Pancreas (tissue), 10 donors: Measurements from ENCODE around the gene SIGLEC11. TPM values are rescaled to one million over a fixed set of nuclear protein-coding genes. Genes with fewer than 3 reads are reported as not detected.

ENCODE experiments used
- ATAC-seq, 4 donors: fragments of 200-7000 bp; cut with Tn5 transposase; one replicate each; pipeline versions ENCODE4 v1.8.0 to v1.9.1; 2020; ENCODE audit warnings: mild to moderate bottlenecking in 4 of 4, moderate library complexity in 4 of 4
- DNase-seq, 6 donors: peaks; one replicate each; pipeline ENCODE4 v3.0.0-alpha.2; 2020
- FAIRE-seq: peaks from 2 replicates; lab custom pipeline; 2012; peaks lifted over from hg19 to GRCh38; lab: Jason Lieb, UNC
- H3K27ac ChIP-seq, 4 donors: fragments of 200-600 bp; sonication (generic); 1 replicate in 3 of 4; 2 replicates in 1 of 4; pipeline versions ENCODE4 v1.5.0 to v1.8.0; 2020
- H3K27me3 ChIP-seq, 4 donors: fragments of 200-600 bp; one replicate each; pipeline ENCODE4 v1.8.0; 2021
- H3K36me3 ChIP-seq, 3 donors: fragments of 200-600 bp; sonication (generic) in 1 of 3; one replicate each; pipeline versions ENCODE4 v1.5.0 to v1.8.0; 2020 to 2021
- H3K4me1 ChIP-seq, 3 donors: fragments of 200-600 bp; one replicate each; pipeline ENCODE4 v1.8.0; 2021
- H3K4me3 ChIP-seq, 4 donors: fragments of 200-600 bp; sonication (generic) in 2 of 4; one replicate each; pipeline versions ENCODE4 v1.5.0 to v1.8.0; 2020 to 2021
- H3K9me3 ChIP-seq, 4 donors: fragments of 200-600 bp; one replicate each; pipeline ENCODE4 v1.8.0; 2021
- CTCF ChIP-seq, 4 donors: fragments of 200-600 bp; sonication (generic) in 3 of 4; IDR thresholded peaks; one replicate each; pipeline versions ENCODE4 v1.5.0 to v1.8.0; 2021; ENCODE audit warnings: antibody characterized with exemption in 4 of 4
- WGBS, 2 donors: extraction: QIAGEN DNeasy Blood & Tissue Kit; methylation state at CpG; one replicate each; pipeline ENCODE4 v1.1.7; 2013; 5-methylcytosine and 5-hydroxymethylcytosine counted together
- intact Hi-C, 3 donors: fragments of 100-400 bp; cut with DNase I; formaldehyde crosslinking; loops; one replicate each; pipeline versions ENCODE4 v1.11.1 to v1.14.2; 2022
- polyA plus RNA-seq, 2 donors: library from polyadenylated mRNA; stranded (reverse); fragments of 200-250 nt; gene quantifications; one replicate each; pipeline ENCODE4 v1.2.3, GENCODE V29; 2013
- total RNA-seq, 6 donors: library from RNA; stranded (reverse); fragmentation: NEBNext Ultra II Directional in 4 of 6; extraction: Animal tissue kit (Norgen Biotek cat#: 25700) in 4 of 6; gene quantifications; one replicate each; pipeline versions ENCODE4 v1.2.1 to v1.2.4, GENCODE V29; 2021 to 2023
- donor health status: healthy with polysubstance abuse.
- donor health status: DM: no; HTN: no; CAD: no; lungs with moderate emphysema.
- donor health status: DM: no; HTN: no; CAD: no.
- donor health status: control.
- donor health status: control.
- donor health status: Bipolar disorder and iron deficiency.
- donor health status: DM: yes; HTN: yes; CAD: no.
- donor health status: DM: no; HTN: no; CAD: no.
- donor health status: DM: no; HTN: no; CAD: no.
- donor health status: DM: yes; HTN: yes; CAD: no.

Gene SIGLEC11
- total and polyA plus RNA-seq, 8 donors, result 0.14 to 26.5 (median 1.6) TPM

- intact Hi-C loops, result no loop called here
- WGBS, 2 donors, result 3 to 4% methylated on average over 43 of the region's 43 CpGs
- ATAC-seq (peak; percentile 86 to 92 (median 88)), FAIRE-seq (peak; percentile 70), DNase-seq (peak in 5 of 6 donors; percentile 89 to 96 (median 93))
- no peaks in the 10 kb centered on the region for H3K36me3 ChIP-seq
- H3K4me3 ChIP-seq, result peak overlapping the region; percentile 63 to 90 (median 85)
- H3K27ac ChIP-seq, result peak overlapping the region; percentile 67 to 93 (median 87)
- H3K4me1 ChIP-seq, result peaks cover 9 to 13% (median 9%) of the 10 kb centered on the region in 3 donors
- peak in 1 of 4 donors; percentile 17 for TF ChIP-seq CTCF (IDR thresholded peaks at IDR 0.05)
- H3K9me3 ChIP-seq, result no peaks in the 10 kb centered on the region
- no peaks in the 10 kb centered on the region for H3K27me3 ChIP-seq
These were observed 31.1 kb downstream of the SIGLEC11 start for GRCh38 chr19:49929611-49930482.

- intact Hi-C loops, result no loop called here
- TF ChIP-seq CTCF (IDR thresholded peaks at IDR 0.05), result no peak
- WGBS, 2 donors, result 0 to 1% methylated on average over 40 to 48 of the region's 48 CpGs
- H3K36me3 ChIP-seq, result no peaks in the 10 kb centered on the region
- no peaks in the 10 kb centered on the region for H3K9me3 ChIP-seq
- peak; percentile 76 to 90 (median 82) for ATAC-seq
- H3K4me1 ChIP-seq, result peaks cover 9 to 13% (median 9%) of the 10 kb centered on the region in 3 donors
- H3K27ac ChIP-seq, result peak within 1 kb of the TSS; percentile 67 to 93 (median 87)
- peak within 1 kb of the TSS; percentile 63 to 90 (median 85) for H3K4me3 ChIP-seq
- DNase-seq, result peak; percentile 84 to 98 (median 90)
- no peak for FAIRE-seq
- H3K27me3 ChIP-seq, result no peaks in the 10 kb centered on the region
These were observed 31.8 kb downstream of the SIGLEC11 start, which contains the start of the genes ATF5 and NUP62 for GRCh38 chr19:49929121-49929610. ATF5 (plus strand) TSS chr19:49929205; CDS start chr19:49930851, 1,646 bp downstream. NUP62 (minus strand) TSS chr19:49929504; CDS start chr19:49909807, 19,697 bp downstream.

GRCh38 chr19:49927526-49928264 is 33.3 kb downstream of the SIGLEC11 start:
- ATAC-seq (no peak), FAIRE-seq (no peak), DNase-seq (peak in 1 of 6 donors; percentile 9)
- H3K27ac ChIP-seq, result no peak overlapping the region
- intact Hi-C loops, result no loop called here
- WGBS, 2 donors, result 74 to 78% methylated on average over 14 of the region's 14 CpGs
- peak overlapping the region in 1 of 4 donors; percentile 90 for H3K4me3 ChIP-seq
- H3K36me3 ChIP-seq, result peaks cover 0 to 9% (median 0%) of the 10 kb centered on the region in 3 donors
- no peak for TF ChIP-seq CTCF (IDR thresholded peaks at IDR 0.05)
- H3K9me3 ChIP-seq, result no peaks in the 10 kb centered on the region
- H3K4me1 ChIP-seq, result peaks cover 9 to 13% (median 9%) of the 10 kb centered on the region in 3 donors
- H3K27me3 ChIP-seq, result no peaks in the 10 kb centered on the region

DNA sequence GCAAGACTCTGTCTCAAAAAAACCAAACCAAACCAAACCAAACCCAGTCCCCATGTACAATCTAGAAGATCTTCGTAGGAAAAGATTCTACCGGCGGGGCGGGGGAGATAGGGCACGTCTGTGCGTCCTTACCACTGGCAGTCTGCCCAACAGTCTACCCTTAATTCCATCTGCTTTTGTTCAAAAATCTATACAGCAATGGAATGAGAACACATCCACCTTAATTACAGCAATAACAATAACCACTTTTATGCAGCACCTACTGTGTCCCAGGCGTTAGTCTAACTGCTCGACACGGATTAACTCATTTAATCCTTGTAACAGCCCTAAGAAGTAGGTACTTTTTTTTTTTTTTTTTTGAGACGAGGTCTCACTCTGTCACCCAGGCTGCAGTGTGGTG is 34.5 kb downstream of the SIGLEC11 start:
- peak in 1 of 6 donors; percentile 17 for DNase-seq
- FAIRE-seq, result no peak
- Histone ChIP-seq H3K4me3 (no peak overlapping the region), H3K27ac (no peak overlapping the region), H3K27me3 (no peaks in the 10 kb centered on the region), H3K4me1 (peaks cover 9 to 13% (median 9%) of the 10 kb centered on the region in 3 donors), H3K9me3 (no peaks in the 10 kb centered on the region), H3K36me3 (peaks cover 0 to 9% (median 0%) of the 10 kb centered on the region in 3 donors)
- TF ChIP-seq CTCF (IDR thresholded peaks at IDR 0.05), result no peak
- WGBS, 2 donors, result 94 to 96% methylated on average over 10 of the region's 10 CpGs
- no peak for ATAC-seq
- intact Hi-C loops, result no loop called here
